HG02642 (cell line): ENCODE measurements around the gene MOB3B.

Experiments used
- ATAC-seq: cut with Tn5 transposase; IDR thresholded peaks from one replicate; pipeline ENCODE4 v1.9.1; 2021; ENCODE audit warnings: mild to moderate bottlenecking; ENCODE audit not compliant: unreplicated experiment, poor library complexity

The MOB3B gene

GRCh38 chr9:27542508-27542907 lies 12.9 kb upstream of the MOB3B start:
- no peak for ATAC-seq

DNA sequence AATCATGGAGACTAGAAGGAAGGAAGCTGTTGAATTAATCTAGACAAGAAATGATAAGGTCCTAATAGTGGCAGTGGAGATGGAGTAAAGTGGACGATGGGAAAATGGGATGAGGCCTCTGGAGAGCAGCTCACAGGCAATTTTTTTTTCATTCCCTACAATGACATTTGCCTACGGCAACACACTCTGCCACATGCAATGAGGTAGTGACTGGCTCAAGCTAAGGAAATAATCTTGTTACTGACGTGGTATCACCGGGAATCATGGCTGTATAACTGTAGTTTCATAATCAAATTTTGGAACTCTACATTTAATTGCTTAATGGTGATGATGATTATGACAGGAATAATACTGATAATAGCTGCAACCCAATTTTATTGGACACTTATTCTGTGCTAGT lies 12.1 kb upstream of the MOB3B start:
- no peak for ATAC-seq

DNA sequence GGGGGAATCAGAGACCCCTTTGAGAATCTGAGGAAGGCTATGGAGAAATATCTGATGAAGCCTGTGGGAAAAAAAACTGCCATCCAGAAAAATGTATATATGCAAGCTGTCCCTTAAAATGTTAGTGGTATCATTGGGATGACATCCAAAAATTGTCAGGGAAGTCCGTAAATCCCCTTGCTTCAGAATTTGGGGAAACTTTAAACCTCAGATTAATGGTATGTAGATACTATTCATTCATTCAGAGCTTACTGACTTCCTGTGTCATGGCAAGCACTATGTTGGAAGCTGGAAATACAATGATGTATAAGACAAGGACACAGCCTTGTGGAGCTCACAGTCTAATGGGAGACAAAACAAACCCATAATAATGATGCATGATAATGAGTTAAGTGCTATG lies 10.9 kb upstream of the MOB3B start:
- ATAC-seq = no peak

DNA sequence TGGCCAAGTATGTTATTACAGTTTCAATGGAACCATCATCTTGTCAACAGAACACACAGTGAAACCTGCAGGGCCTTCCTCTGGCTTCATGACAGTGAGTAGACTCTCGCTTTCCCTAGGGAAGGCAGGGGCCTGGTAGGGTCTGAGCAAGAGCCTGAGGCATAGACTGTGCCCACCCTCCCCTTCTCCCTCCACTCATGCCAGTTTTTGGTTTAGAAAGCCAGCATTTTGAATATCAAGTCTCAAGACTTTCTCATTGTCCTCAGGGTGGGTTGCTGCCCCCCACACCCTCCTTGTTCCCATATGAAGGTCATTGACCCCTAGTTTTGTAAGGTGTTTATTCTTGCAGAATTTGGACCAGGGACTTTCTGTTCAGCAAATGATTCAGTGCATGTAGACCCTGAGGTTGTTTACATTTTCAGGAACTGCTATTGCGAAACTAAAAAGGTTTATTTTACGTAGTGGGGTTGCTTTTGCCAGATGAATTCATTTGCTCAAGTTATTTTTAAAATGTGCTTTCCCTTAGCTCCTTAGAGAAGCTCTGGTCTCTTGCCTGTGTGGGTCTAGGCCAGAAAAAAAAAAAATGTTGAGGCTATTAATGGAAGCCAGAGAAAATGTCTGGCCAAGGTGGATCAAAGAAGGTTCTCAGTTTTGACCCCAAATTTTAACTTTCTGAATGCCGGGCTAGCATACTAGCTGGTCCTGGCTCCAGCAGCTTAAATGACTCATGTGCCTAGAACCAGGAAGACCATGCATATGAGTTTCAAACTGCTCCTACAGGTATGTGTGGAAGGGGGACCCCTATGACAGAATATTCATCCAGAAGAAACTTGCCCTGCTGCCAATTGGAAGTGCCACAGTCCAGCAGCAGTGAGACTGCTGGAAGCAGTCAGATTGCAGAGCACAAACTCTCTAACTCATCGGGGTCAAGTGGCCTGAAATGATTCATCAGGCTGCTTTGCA lies 10.1 kb upstream of the MOB3B start:
- ATAC-seq = peak; percentile 61

- ATAC-seq = peak; percentile 48
Observed at GRCh38 chr9:27538647-27539046, 9.0 kb upstream of the MOB3B start.

- ATAC-seq = no peak
Observed at GRCh38 chr9:27537756-27538155, 8.1 kb upstream of the MOB3B start.

- ATAC-seq = no peak
Observed at GRCh38 chr9:27537027-27537435, 7.4 kb upstream of the MOB3B start.

GRCh38 chr9:27536168-27536567 lies 6.6 kb upstream of the MOB3B start:
- no peak for ATAC-seq

DNA sequence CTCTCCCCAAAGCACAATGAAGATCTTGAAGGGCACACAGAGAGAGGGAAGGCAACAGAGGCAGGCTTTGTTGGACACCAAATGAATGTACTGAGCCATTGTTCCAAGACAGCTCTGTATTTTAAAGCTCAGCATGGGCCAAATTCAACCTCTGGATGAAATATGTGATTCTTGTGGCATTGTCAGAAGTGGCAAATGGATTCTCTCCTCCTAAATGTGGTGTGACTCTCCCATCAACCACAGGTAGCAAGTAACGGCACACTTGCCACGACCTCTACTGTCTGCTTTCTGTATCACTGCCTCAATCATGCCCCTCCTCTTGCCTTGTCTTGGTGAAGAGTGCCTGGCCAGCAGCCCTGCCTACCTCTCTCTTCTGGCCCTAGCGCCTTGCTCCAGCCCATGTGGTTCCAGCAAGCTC lies 6.1 kb upstream of the MOB3B start:
- ATAC-seq = no peak

DNA sequence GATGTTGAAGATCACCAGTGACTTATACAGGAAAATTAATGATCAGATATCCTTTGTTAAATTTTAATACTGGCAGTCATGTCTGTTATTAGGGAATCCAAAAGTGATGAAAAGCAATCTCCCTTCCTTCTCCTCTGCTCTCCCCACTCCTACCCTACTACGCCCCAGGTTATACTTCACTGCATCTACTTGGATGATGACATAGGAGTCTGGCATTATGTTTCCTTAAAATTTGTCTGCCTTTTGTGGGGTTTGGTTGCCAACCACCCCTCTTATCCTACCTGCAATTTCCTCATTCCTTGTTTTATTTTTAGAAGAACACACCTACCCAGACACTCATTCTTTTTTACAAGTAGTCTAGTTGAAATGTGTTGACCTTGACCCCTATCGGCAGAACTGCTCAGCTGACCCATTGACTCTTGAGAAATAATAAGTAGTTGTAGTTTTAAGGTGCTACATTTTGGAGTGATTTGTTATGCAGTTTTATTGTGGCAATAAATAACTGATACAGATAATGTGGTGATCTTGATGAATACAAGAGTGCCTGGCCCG lies 5.1 kb upstream of the MOB3B start:
- no peak for ATAC-seq

- no peak for ATAC-seq
Observed at GRCh38 chr9:27534131-27534530, 4.5 kb upstream of the MOB3B start.

DNA sequence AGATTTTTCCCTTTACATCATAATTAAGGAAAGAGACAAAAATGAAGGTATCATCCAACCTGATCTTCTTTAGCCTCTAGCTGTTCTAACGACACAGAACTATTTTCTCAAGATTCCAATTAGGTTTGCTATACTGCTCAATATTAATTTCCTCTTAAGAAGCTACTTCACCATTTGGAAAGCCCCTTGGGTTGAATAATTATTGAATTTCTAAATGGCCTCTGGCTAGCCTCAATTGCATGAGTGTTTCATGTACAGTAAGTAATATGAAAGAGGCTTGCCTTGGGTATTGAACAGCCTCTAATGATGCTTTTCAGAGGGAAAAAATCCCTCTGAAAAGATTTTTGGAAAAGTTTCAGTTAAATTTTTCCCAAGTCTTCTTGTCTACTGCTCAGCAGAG lies 3.7 kb upstream of the MOB3B start:
- no peak for ATAC-seq

DNA sequence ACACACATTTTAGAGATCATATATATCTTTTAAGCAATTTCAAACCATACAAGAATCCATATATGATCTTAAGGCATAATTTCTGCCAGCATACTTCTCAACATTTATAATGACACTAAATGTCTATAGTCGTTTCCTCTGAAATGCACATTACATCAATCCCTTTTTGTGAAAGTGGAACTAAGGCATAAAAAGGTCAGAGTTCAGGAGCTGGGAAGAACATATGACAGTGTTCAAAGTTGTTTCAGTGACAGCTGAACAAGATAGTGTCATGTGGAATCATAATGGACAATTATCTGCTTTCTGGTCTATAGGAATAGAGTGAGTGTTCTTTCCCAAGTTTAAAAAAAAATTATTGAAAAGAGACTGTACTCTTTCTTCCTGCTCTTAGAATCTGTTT lies 2.4 kb upstream of the MOB3B start:
- ATAC-seq = no peak

DNA sequence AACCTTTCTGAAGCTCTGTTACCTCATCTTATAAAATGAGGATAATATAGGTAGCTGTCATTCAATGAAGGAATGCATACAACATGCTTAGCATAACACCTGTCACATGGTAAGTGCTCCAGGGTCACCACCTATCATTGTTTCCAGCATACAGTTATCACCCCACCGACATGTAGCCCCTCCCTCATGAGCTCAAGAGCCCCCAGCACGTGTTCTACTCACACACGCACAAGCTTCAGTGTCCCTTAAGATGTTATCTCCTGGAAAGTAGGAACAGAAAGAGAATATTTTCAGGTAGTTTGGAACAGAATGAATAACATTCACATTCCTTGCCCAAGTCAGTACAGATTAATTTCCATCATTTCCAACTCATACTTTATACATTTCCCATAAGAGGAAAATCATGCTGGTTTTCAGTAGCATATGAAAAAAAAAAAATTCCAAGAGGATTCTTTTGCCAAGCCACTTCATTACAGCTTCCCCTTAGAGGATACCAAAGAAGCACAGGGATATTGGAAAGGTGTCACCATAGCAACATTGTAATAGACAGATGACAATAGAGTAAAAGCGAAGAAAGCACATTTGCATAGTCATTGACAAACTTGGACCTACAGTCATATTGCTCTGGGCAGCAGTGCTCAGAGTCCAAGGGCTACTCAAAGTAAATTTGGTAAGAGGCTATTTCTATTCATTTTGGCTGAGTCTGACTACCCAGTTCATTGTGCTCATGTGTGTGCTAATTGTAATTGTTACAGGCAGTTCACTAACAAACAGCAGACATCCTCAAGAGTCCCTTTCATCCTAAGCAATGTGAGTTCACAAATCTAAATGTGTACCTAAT lies 1.5 kb upstream of the MOB3B start:
- no peak for ATAC-seq

GRCh38 chr9:27528886-27529315 lies 713 bp downstream of the MOB3B start:
- peak; percentile 56 for ATAC-seq

GRCh38 chr9:27528076-27528885 lies 1.3 kb downstream of the MOB3B start:
- ATAC-seq = peak; percentile 64

DNA sequence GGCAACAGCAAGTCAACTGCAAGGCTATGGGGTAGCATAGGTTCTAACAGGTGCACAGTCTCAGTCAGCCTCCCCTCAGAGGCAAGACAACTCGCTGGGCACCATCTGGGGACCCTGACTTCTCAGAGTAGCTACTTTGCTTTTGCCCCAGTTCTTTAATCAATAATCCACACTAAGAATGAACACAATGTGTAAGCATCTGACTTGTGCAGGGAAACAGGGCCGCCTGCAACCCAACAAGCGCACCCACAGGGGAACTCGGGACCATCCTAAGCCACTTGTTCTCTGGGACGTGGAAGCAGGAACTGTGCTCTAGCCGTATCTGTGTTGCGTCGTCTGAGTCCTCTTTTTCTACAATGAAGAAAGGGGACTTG lies 1.9 kb downstream of the MOB3B start:
- no peak for ATAC-seq

DNA sequence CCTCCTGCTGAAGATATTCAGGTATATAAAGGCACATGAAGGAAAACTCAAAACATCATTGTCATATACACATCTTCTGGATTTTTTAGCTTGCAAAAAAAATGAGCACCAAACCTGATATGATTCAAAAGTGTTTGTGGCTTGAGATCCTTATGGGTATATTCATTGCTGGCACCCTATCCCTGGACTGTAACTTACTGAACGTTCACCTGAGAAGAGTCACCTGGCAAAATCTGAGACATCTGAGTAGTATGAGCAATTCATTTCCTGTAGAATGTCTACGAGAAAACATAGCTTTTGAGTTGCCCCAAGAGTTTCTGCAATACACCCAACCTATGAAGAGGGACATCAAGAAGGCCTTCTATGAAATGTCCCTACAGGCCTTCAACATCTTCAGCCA lies 5.4 kb downstream of the MOB3B start, which contains the start of gene IFNK:
Gene IFNK (plus strand): TSS at position 55 of the 400 bp plus-strand sequence. CDS start 47 bp downstream, at position 102.
- no peak for ATAC-seq

DNA sequence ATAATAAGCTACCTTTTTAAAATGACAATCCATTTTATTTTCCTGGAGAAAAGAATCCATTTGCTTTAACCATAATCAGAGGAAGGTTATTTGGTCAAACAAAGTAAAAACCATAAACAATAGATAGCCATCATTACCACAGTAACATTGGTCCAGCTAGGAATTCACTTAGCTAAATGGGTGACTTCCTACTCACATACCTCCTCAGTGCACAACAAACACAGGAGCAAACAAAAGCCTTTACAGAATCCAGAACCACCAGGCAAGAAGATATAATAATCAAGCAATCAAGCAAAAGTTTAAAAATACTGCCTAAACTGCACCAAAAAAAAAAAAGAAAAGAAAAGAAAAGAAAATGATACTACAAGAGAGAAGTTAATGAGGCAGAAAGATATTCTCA lies 6.5 kb downstream of the MOB3B start:
- no peak for ATAC-seq

DNA sequence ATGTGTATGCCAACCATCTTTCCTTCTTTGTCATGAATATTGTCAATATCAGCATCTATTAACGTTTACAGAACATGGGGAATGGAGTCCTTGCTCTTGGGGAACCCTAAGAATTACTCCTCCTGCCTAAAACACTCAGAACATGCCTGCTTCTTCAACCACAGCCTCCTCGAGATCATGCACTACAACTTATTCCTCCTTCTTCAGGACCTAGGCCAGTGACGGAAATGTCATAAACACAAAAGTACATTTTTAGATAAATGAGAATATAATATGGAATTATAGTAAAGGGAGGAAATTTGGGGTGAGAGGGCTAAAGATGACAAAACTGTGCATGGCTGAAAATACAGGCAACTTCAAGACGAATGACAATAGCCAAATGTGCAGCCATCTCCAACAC lies 8.6 kb downstream of the MOB3B start:
- ATAC-seq = no peak
